NCI-H748 treated with DMSO at 0.1 percent for 48 hours (cell line): Measurements from ENCODE around the gene GALNTL6.
"Not testable (repeated sequence)": the region's sequence is repeated elsewhere in the genome, so short reads cannot be mapped to it uniquely, and the experiment has no call there.

Experiments
- DNase-seq: peaks from one replicate; lab custom pipeline; 2025; lab: John Stamatoyannopoulos, UW

Gene GALNTL6

GRCh38 chr4:172945611-172946010 lies 1132.4 kb downstream of the GALNTL6 start:
- DNase-seq = no peak

- DNase-seq = peak; percentile 20
These were observed 1133.3 kb downstream of the GALNTL6 start for GRCh38 chr4:172946503-172946902.

GRCh38 chr4:172947594-172947993 lies 1134.4 kb downstream of the GALNTL6 start:
- DNase-seq = no peak

DNA sequence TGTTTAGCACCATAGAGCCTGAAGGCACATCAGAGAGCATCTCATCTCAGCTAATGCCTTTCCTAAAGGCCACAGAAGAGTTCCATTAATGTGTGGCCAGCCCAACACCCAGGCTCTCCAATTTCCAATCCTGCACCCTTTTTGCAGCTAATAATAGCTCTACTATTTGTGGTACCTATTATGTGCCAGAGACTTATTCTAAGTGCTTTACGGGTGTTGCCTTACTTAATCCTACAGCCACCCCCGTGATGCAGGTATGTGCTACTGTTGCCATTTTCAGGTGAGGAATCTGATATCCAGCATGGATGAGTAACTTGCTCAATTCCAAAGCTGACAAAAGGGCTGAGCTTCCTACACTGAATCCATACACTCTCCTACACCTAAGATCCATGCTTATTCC lies 1137.8 kb downstream of the GALNTL6 start:
- DNase-seq = no peak

DNA sequence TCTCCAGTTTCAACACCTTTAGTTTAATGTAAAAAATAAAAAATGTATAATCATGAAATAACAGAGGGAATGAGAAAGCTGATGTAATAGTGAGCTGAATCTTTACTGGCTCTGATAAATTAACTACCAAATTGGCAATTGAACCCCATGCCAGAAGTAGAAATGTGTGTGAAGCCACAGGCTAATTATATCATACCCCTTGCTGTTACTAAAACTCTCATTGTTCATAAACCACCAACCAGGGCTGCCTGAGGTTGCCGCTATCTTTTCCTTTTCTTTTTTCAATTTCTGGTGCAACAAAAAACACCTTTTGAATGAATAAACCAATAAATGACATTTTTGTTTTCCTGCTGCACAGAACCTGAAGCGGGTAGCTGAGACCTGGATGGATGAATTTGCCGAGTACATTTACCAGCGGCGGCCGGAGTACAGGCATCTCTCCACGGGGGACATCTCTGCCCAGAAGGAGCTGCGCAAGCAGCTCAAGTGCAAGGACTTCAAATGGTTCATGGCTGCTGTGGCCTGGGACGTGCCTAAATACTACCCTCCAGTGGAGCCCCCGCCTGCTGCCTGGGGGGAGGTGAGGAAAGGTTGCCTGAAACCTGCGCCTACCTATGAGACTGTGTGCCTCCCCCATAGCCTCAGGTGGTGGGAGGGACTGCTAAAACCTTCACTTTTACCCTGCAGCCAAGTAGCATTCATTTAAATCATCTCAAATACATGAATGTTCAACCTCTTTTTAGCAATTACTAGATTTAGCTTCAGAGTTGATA lies 1138.7 kb downstream of the GALNTL6 start:
- DNase-seq = no peak

DNA sequence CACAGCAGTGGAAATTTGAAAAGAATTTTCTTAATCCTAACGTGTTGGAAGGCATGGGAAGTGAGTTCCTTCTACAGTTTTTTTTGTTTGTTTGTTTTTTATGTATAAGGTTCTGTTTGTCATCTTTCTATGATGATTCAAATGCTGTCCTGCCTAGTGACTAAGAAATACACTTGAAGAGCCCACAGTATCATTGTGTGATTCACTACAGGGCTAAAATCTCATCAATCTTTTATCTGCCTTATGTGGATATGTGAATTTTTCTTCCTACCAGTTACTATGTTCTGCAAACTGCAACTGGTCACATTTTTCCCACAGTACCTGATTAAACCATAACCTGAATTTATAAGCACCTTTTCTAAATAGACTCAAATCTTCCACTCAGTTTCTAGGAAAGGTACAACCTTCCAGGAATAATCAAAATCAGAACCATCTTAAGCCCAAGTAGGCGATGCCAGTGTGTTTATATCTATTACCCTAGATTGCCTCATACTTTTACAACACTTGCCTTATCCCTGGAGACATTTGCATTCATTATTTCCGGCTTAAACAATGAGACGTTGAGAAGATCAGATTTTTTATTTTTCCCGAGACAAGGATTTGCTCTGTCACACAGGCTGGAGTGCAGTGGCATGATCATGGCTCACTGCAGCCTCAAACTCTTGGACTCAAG lies 1140.8 kb downstream of the GALNTL6 start:
- DNase-seq = no peak

DNA sequence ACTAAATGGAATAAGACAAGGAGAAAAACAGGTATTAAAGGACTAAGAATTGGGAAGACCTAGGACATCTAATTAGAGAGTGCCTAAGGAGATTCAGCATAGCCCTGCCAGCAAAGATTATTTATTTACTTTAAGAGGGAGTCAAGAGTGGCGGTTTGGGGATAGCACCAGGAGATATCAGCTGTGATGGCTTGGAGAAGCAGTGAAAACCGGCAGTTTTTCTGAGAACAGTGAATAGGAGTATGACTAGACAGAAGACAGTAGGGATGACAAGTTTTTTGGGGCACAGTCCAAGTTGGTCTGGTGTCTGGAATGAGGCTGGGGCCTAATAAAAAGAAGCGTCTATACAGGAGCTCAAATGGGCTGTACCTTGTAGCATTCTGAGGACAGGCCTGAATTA lies 1143.1 kb downstream of the GALNTL6 start:
- not testable (repeated sequence) for DNase-seq

GRCh38 chr4:172957216-172957615 lies 1144.0 kb downstream of the GALNTL6 start:
- no peak for DNase-seq

- peak; percentile 46 for DNase-seq
These were observed 1149.6 kb downstream of the GALNTL6 start for GRCh38 chr4:172962564-172963353.

- no peak for DNase-seq
These were observed 1150.5 kb downstream of the GALNTL6 start for GRCh38 chr4:172963498-172964294.

DNA sequence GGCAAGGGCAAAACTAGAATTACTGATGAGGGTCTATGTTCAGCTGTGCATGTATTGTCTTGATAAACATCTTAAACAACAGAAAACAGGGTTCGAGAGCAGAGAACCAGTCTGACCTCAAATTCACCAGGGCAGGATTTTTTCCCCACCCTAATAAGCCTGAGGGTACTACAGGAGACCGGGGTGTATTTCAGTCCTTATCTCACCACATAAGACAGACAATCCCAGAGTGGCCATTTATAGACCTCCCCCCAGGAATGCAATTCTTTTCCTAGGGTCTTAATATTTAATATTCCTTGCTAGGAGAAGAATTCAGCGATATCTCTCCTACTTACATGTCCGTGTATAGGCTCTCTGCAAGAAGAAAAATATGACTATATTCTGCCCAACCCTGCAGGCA lies 1157.0 kb downstream of the GALNTL6 start:
- DNase-seq = not testable (repeated sequence)

DNA sequence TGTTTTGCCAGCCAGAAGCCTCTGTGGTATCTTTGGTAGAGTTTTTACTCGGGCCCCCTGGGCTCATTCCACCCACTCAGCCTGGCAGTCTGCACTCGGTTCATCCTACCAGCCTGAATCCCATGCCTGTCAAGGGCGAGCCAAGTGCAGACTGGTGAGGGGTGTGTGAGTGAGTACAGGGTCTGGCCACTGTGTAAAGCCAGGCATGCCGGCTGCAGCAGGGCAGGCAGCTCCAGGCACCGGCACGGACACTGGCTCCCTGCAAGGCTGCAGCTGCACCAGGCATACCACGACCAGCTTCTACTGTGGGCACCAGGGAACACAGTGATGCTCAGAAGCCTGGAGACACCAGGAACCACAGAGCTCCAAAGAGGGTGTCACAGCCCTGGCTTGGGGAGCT lies 1161.4 kb downstream of the GALNTL6 start:
- no peak for DNase-seq

DNA sequence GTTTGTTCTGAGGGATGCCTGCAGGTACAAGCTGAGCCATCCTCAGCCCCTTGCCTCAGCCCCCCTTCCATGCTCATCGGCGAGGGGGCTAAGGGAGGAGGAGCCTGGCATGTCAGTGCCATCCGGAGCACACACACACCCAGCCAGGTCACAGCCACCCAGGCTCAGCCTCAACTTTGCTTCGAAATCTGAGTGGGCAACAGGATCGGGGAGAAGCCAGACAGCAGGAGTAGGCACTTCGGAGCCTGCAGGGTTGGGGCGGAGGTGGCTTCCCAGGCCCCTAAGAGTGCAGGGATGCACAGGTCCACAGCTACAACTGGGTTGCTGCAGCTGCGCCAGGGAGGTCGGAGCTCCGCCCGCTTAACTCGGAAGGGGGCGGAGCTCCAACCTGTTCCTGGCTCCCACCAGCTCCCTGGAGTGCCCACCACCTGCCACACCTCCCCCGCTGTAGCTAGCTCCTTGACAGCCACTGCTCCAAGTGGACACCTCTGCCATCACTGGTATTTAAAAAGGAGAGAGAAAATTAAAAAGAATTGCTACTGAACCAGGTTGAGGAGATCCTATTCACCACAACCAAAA lies 1162.5 kb downstream of the GALNTL6 start:
- DNase-seq = no peak

GRCh38 chr4:172977491-172978041 lies 1164.4 kb downstream of the GALNTL6 start:
- not testable (repeated sequence) for DNase-seq

DNA sequence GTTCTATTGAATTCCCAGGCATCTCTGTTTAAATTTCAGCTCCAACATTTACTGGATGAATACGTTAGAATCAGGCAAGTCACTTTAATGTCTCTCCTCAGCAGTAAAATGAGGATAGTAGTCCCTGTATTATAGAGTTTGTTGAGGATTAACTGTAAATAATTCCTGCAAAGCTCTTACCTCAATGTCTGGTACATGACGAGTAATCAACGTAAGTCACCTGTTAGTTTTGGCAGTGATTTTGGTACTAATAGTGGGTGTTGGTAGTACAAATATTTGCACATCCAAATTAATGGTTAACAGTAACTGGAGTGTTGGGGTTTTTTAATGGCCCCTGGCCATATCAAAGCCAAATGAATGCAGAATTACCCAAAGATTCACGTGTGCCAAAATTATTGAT lies 1165.6 kb downstream of the GALNTL6 start:
- DNase-seq = no peak

GRCh38 chr4:172979332-172979731 lies 1166.1 kb downstream of the GALNTL6 start:
- no peak for DNase-seq

DNA sequence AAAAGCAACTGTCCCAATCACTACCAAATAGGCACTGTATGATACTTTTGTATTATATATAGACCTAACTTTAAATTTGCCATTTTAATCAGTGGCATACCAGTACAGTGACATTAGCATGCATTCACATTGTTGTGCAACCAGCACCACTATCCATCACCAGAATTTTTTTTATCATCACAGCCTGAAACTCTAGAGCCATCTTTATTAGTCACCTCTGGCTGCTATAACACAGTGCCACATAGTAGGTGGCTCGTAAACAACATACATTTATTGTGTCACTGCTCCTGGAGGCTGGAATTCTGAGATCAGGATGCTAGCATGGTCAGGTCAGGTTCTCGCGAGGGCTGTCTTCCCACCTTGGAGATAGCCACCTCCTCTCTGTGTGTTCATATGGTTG lies 1167.0 kb downstream of the GALNTL6 start:
- no peak for DNase-seq

DNA sequence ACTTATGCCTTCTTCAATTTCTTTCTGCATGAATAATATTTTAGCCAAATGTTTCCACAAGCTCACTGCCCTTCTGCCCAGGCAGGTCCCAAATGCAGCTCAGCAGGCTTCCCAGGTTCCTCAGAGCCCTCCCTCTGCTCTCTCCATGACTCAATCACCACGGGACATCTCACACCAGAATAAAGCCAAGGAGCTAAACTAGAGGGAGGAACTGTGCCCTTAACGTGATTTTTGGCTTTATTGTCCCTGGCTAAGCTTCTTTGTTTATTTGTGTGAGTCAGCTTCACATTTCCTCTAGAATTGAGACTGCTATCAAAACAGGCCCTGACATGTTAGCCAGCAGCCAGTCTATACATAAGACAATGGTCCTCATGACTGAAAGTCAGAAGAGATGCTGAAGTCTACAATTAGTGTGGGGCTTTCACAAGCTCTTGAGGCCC lies 1169.0 kb downstream of the GALNTL6 start:
- no peak for DNase-seq

DNA sequence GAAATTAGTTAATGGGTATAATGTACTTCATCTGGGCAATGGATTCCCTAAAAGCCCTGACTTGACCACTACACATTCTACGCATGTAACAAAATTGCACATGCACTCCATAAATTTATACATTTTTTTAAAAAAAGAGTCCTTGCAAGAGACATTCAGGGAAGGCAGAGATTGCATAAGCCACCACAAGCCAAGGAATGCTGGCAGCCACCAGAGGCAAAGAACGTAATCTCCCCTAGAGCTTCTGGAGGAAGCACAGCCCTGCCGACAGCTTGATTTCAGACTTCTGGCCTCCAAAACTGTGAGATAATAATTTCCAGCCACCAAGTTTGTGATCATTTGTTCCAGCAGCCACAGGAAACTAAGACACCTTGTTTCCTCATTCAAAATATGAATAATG lies 1169.8 kb downstream of the GALNTL6 start:
- DNase-seq = no peak

DNA sequence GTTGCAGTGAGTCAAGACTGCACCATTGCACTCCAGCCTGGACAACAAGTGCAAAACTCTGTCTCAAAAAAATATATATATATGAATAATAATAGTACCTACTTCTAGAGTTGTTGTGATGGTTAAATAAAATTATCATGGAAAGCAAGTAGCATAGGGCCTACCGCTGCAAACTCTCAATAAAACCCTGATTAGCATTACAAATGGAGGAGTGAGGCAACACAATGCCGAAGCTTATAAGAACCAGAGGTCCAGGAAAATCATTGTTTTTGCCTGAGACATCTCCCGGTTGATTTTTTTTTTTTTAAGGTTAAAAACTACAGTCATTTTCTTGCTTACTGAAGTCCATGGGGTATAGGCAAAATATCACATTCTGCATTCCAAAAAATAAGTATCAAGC lies 1170.4 kb downstream of the GALNTL6 start:
- DNase-seq = no peak

- no peak for DNase-seq
These were observed 1172.3 kb downstream of the GALNTL6 start for GRCh38 chr4:172985552-172985951.
